GM19438 (cell line): ENCODE results near the gene TNC.

Experiments
- ATAC-seq: cut with Tn5 transposase; IDR thresholded peaks from one replicate; pipeline ENCODE4 v1.9.1; 2021; ENCODE audit warnings: low read depth; ENCODE audit not compliant: unreplicated experiment

Gene TNC

GRCh38 chr9:115058684-115059315 is 59.2 kb downstream of the TNC start:
- no peak for ATAC-seq

- ATAC-seq: no peak
These were observed 59.8 kb downstream of the TNC start for GRCh38 chr9:115058175-115058574.

- no peak for ATAC-seq
These were observed 60.4 kb downstream of the TNC start for GRCh38 chr9:115057559-115057958.

GRCh38 chr9:115050002-115050490 is 67.9 kb downstream of the TNC start:
- no peak for ATAC-seq

- ATAC-seq: no peak
These were observed 71.1 kb downstream of the TNC start for GRCh38 chr9:115046824-115047223.

GRCh38 chr9:115046199-115046598 is 71.8 kb downstream of the TNC start:
- ATAC-seq: no peak

GRCh38 chr9:115043632-115044031 is 74.3 kb downstream of the TNC start:
- ATAC-seq: no peak

GRCh38 chr9:115042781-115043509 is 75.0 kb downstream of the TNC start:
- ATAC-seq: no peak

- no peak for ATAC-seq
These were observed 78.3 kb downstream of the TNC start for GRCh38 chr9:115039516-115040120.

GRCh38 chr9:115038178-115038577 is 79.8 kb downstream of the TNC start:
- ATAC-seq: no peak

GRCh38 chr9:115036691-115037090 is 81.3 kb downstream of the TNC start:
- ATAC-seq: no peak

GRCh38 chr9:115035841-115036612 is 81.9 kb downstream of the TNC start:
- peak; percentile 93 for ATAC-seq

- no peak for ATAC-seq
These were observed 83.2 kb downstream of the TNC start for GRCh38 chr9:115034801-115035200.

- no peak for ATAC-seq
These were observed 84.2 kb downstream of the TNC start for GRCh38 chr9:115033800-115034199.

- ATAC-seq: no peak
These were observed 85.7 kb downstream of the TNC start for GRCh38 chr9:115032296-115032695.

- ATAC-seq: no peak
These were observed 88.0 kb downstream of the TNC start for GRCh38 chr9:115030006-115030405.

- no peak for ATAC-seq
These were observed 92.2 kb downstream of the TNC start for GRCh38 chr9:115025721-115026120.

- no peak for ATAC-seq
These were observed 92.9 kb downstream of the TNC start for GRCh38 chr9:115024925-115025535.

- ATAC-seq: no peak
These were observed 95.1 kb downstream of the TNC start for GRCh38 chr9:115022760-115023434.
